Tibial nerve (tissue), 4 donors: ENCODE results near the gene CD151.

ENCODE experiments used
- EP300 ChIP-seq, 2 donors: sonication (generic); formaldehyde crosslinking; IDR thresholded peaks; one replicate each; pipeline ENCODE4 v1.6.1; 2017; ENCODE audit warnings: antibody characterized with exemption in 2 of 2, mild to moderate bottlenecking in 1 of 2
- POLR2A ChIP-seq, 2 donors: fragments of 450-650 bp; IDR thresholded peaks; one replicate each; pipeline ENCODE4 v1.6.1; 2017; ENCODE audit warnings: antibody characterized with exemption in 2 of 2, mild to moderate bottlenecking in 2 of 2, moderate library complexity in 2 of 2
- TF ChIP-seq, protein P1 (sequence below), 5 experiments: fragments of 200-600 bp in 3 of 5; fragments of 450-650 bp in 2 of 5; sonication (generic) in 3 of 5; IDR thresholded peaks; one replicate each; pipeline ENCODE4 v1.5.1; 2016 to 2019; ENCODE audit warnings: antibody characterized with exemption in 5 of 5, mild to moderate bottlenecking in 3 of 5, moderate library complexity in 2 of 5

DNA sequence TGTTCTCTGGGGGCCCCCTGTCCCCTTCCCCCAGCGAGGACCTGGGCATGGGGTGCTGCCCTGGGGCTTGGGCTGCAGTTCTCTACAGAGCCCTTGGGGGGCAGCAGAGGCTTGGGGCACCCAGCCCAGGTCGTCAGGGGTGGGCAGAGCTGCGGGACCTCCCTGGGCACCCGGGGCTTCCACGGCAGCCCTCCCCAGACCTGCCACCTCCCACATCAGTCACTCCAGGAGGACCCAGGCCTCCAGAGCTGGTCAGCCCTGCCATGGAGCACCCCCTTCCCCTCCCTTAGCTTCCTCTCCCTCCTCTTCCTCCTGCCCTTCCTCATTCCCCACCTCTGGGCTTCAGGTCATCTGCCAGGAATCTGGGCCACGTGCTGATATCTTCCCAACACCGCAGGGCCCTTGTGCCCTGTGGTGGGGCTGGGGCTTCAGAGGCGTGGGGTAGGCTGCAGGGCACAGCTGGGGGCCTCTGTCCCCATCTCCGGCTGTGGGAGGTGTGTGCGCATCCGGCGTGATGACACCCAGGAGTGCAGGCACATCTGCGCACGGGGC lies 15.7 kb downstream of the CD151 start:
- TF ChIP-seq EP300 (IDR thresholded peaks at IDR 0.05) (no peak), POLR2A (IDR thresholded peaks at IDR 0.05) (no peak)
- TF ChIP-seq, protein P1, sequence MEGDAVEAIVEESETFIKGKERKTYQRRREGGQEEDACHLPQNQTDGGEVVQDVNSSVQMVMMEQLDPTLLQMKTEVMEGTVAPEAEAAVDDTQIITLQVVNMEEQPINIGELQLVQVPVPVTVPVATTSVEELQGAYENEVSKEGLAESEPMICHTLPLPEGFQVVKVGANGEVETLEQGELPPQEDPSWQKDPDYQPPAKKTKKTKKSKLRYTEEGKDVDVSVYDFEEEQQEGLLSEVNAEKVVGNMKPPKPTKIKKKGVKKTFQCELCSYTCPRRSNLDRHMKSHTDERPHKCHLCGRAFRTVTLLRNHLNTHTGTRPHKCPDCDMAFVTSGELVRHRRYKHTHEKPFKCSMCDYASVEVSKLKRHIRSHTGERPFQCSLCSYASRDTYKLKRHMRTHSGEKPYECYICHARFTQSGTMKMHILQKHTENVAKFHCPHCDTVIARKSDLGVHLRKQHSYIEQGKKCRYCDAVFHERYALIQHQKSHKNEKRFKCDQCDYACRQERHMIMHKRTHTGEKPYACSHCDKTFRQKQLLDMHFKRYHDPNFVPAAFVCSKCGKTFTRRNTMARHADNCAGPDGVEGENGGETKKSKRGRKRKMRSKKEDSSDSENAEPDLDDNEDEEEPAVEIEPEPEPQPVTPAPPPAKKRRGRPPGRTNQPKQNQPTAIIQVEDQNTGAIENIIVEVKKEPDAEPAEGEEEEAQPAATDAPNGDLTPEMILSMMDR (IDR thresholded peaks at IDR 0.05): peak; percentile 85 to 91 (median 88)
